Pulmonary artery endothelial cell (primary cell): ENCODE data around the gene ERRFI1. TPM values are rescaled to one million over a fixed set of nuclear protein-coding genes. Genes with fewer than 3 reads are reported as not detected.
"Not testable (repeated sequence)": the region's sequence is repeated elsewhere in the genome, so short reads cannot be mapped to it uniquely, and the experiment has no call there.

Experiments used
- DNase-seq: peaks from one replicate; pipeline ENCODE4 v3.0.0-alpha.2; 2011; ENCODE audit warnings: low read depth, low spot score
- total RNA-seq: library from RNA; depleted of rRNA; stranded (reverse); fragments of >200 nt; gene quantifications from 2 replicates; pipeline ENCODE4 v1.2.3, GENCODE V29; 2014

Gene ERRFI1
- total RNA-seq, 1 donor from 2014 or later = 51.0 TPM

GRCh38 chr1:7972285-7972684 is 53.8 kb downstream of the ERRFI1 start:
- no peak for DNase-seq

GRCh38 chr1:7971024-7971423 is 55.1 kb downstream of the ERRFI1 start:
- no peak for DNase-seq

- no peak for DNase-seq
Measured at GRCh38 chr1:7970246-7970645, 55.9 kb downstream of the ERRFI1 start.

GRCh38 chr1:7967651-7968050 is 58.5 kb downstream of the ERRFI1 start:
- no peak for DNase-seq

GRCh38 chr1:7967196-7967595 is 58.9 kb downstream of the ERRFI1 start:
- no peak for DNase-seq

- no peak for DNase-seq
Measured at GRCh38 chr1:7964476-7964875, 61.6 kb downstream of the ERRFI1 start.

GRCh38 chr1:7963841-7964240 is 62.3 kb downstream of the ERRFI1 start:
- not testable (repeated sequence) for DNase-seq

- DNase-seq = not testable (repeated sequence)
Measured at GRCh38 chr1:7963378-7963730, 62.8 kb downstream of the ERRFI1 start.

- no peak for DNase-seq
Measured at GRCh38 chr1:7962636-7963377, 63.3 kb downstream of the ERRFI1 start.

- DNase-seq = no peak
Measured at GRCh38 chr1:7962014-7962335, 64.1 kb downstream of the ERRFI1 start.

Other genes with a start within 250 kb of the ERRFI1 start
- gene PER3, start 242.0 kb downstream of the ERRFI1 start, total RNA-seq = 1.7 and 1.9 TPM in 2 replicates
- gene UTS2, start 173.2 kb downstream of the ERRFI1 start, total RNA-seq = not detected in 2 replicates
- 0.20 and 1.9 TPM in 2 replicates for gene TNFRSF9, start 85.5 kb downstream of the ERRFI1 start, total RNA-seq
- 234 and 248 TPM in 2 replicates for gene PARK7, start 64.6 kb downstream of the ERRFI1 start, total RNA-seq